Transverse colon (tissue), 4 donors: Measurements from ENCODE around the gene SBNO1. TPM values are rescaled to one million over a fixed set of nuclear protein-coding genes. Genes with fewer than 3 reads are reported as not detected.

Experiments
- DNase-seq: peaks from one replicate; pipeline ENCODE4 v3.0.0-alpha.2; 2019
- H3K27ac ChIP-seq, 4 donors: fragments of 200-600 bp; sonication (generic); 2 replicates each; pipeline ENCODE4 v1.5.1; 2016 to 2018; ENCODE audit warnings: inconsistent platforms in 4 of 4
- H3K27me3 ChIP-seq: fragments of 200-600 bp; sonication (generic); 2 replicates; pipeline ENCODE4 v1.5.1; 2017; ENCODE audit warnings: inconsistent platforms
- H3K36me3 ChIP-seq, 4 donors: fragments of 200-600 bp; sonication (generic); 2 replicates each; pipeline ENCODE4 v1.5.1; 2017 to 2019; ENCODE audit warnings: inconsistent platforms in 4 of 4
- H3K4me1 ChIP-seq, 4 donors: fragments of 200-600 bp; sonication (generic); 2 replicates each; pipeline ENCODE4 v1.5.1; 2017 to 2020; ENCODE audit warnings: inconsistent platforms in 4 of 4
- H3K4me3 ChIP-seq, 4 donors: fragments of 200-600 bp; sonication (generic); 1 replicate in 1 of 4; 2 replicates in 3 of 4; pipeline versions ENCODE4 v1.5.1 to v1.6.1; 2017 to 2019; ENCODE audit warnings: inconsistent platforms in 4 of 4
- H3K9me3 ChIP-seq, 2 donors: fragments of 200-600 bp; sonication (generic); 2 replicates each; pipeline ENCODE4 v1.5.1; 2017 to 2019; ENCODE audit warnings: inconsistent platforms in 2 of 2
- CTCF ChIP-seq, 5 experiments: fragments of 200-600 bp in 3 of 5; fragments of 450-650 bp in 2 of 5; sonication (generic) in 3 of 5; IDR thresholded peaks; 1 replicate in 2 of 5; 2 replicates in 3 of 5; pipeline ENCODE4 v1.5.1; 2016 to 2017; ENCODE audit warnings: antibody characterized with exemption in 5 of 5, inconsistent platforms in 3 of 5, mild to moderate bottlenecking in 2 of 5, moderate library complexity in 1 of 5
- EP300 ChIP-seq: sonication (generic); formaldehyde crosslinking; IDR thresholded peaks from one replicate; pipeline ENCODE4 v1.6.1; 2017; ENCODE audit warnings: antibody characterized with exemption, low read depth
- POLR2A ChIP-seq: fragments of 450-650 bp; IDR thresholded peaks from one replicate; pipeline ENCODE4 v1.6.1; 2016; ENCODE audit warnings: antibody characterized with exemption, mild to moderate bottlenecking, moderate library complexity
- POLR2AphosphoS5 ChIP-seq, 3 donors: sonication (generic); formaldehyde crosslinking; IDR thresholded peaks; one replicate each; pipeline ENCODE4 v1.6.1; 2016; ENCODE audit warnings: antibody characterized with exemption in 3 of 3
- WGBS, 2 donors: methylation state at CpG; one replicate each; pipeline ENCODE4 v1.1.5; 2018; ENCODE audit warnings: low coverage in 1 of 2; 5-methylcytosine and 5-hydroxymethylcytosine counted together
- in situ Hi-C, 4 donors: fragments of 200-750 bp; cut with MboI; loops; one replicate each; pipeline versions ENCODE4 v1.15.0 to v1.15.1; 2017; ENCODE audit warnings: low sequenced_read_pairs in 3 of 4, low pct_ligation_motif_present in 1 of 4, low pct_unique_long_range_greater_than_20kb in 1 of 4
- intact Hi-C: fragments of 100-400 bp; cut with DNase I; formaldehyde crosslinking; loops from one replicate; pipeline ENCODE4 v1.15.1; 2023; ENCODE audit warnings: low total_unique reads
- total RNA-seq, 4 donors: library from RNA; depleted of rRNA; stranded (reverse); fragments of >200 nt; gene quantifications; one replicate each; pipeline ENCODE4 v1.1.0, GENCODE V29; 2016

Gene SBNO1
- total RNA-seq, 4 donors from 2014 or later, result 14.6 to 26.9 (median 23.8) TPM

GRCh38 chr12:123354600-123354999 lies 10.0 kb downstream of the SBNO1 start:
- Histone ChIP-seq H3K27ac (no peak overlapping the region), H3K4me1 (peaks cover 0 to 14% (median 5%) of the 10 kb centered on the region in 4 donors), H3K9me3 (no peaks in the 10 kb centered on the region), H3K4me3 (no peak overlapping the region), H3K27me3 (no peaks in the 10 kb centered on the region), H3K36me3 (peaks cover 0 to 5% (median 0%) of the 10 kb centered on the region in 4 donors)
- no peak for DNase-seq
- TF ChIP-seq EP300, result no peak
- TF ChIP-seq CTCF (IDR thresholded peaks at IDR 0.05), result no peak
- TF ChIP-seq POLR2A, result no peak
- TF ChIP-seq POLR2AphosphoS5 (IDR thresholded peaks at IDR 0.05), result no peak
- 79 to 100% methylated on average over 1 to 2 of the region's 2 CpGs for WGBS, 2 donors
- intact Hi-C loops (no loop called here), in situ Hi-C loops (no loop called here)

- H3K27ac ChIP-seq, result no peak overlapping the region
- TF ChIP-seq CTCF (IDR thresholded peaks at IDR 0.05), result no peak
- TF ChIP-seq POLR2AphosphoS5 (IDR thresholded peaks at IDR 0.05), result no peak
- no peak for TF ChIP-seq POLR2A
- TF ChIP-seq EP300, result no peak
- in situ Hi-C loops (no loop called here), intact Hi-C loops (no loop called here)
- WGBS, 2 donors, result 97 to 100% methylated on average over 2 of the region's 2 CpGs
- no peaks in the 10 kb centered on the region for H3K9me3 ChIP-seq
- no peaks in the 10 kb centered on the region for H3K27me3 ChIP-seq
- H3K4me1 ChIP-seq, result peaks cover 0 to 14% (median 5%) of the 10 kb centered on the region in 4 donors
- DNase-seq, result no peak
- no peak overlapping the region for H3K4me3 ChIP-seq
- peaks cover 0 to 20% (median 6%) of the 10 kb centered on the region in 4 donors for H3K36me3 ChIP-seq
Measured at GRCh38 chr12:123351349-123351748, 13.3 kb downstream of the SBNO1 start.

GRCh38 chr12:123346946-123347345 lies 17.7 kb downstream of the SBNO1 start:
- H3K27ac ChIP-seq, result no peak overlapping the region
- peaks cover 0 to 42% (median 20%) of the 10 kb centered on the region in 4 donors for H3K36me3 ChIP-seq

GRCh38 chr12:123344086-123344485 lies 20.6 kb downstream of the SBNO1 start:
- WGBS, 2 donors, result 77 to 86% methylated on average over 3 to 6 of the region's 6 CpGs
- peaks cover 0 to 50% (median 25%) of the 10 kb centered on the region in 4 donors for H3K36me3 ChIP-seq
- no peak overlapping the region for H3K27ac ChIP-seq
- no peaks in the 10 kb centered on the region for H3K27me3 ChIP-seq
- H3K4me3 ChIP-seq, result no peak overlapping the region
- no peak for TF ChIP-seq POLR2A
- TF ChIP-seq CTCF (IDR thresholded peaks at IDR 0.05), result no peak
- TF ChIP-seq POLR2AphosphoS5 (IDR thresholded peaks at IDR 0.05), result no peak
- no peak for TF ChIP-seq EP300
- intact Hi-C loops, result no loop called here
- no peaks in the 10 kb centered on the region for H3K4me1 ChIP-seq
- in situ Hi-C loops, result no loop called here
- DNase-seq, result no peak
- H3K9me3 ChIP-seq, result no peaks in the 10 kb centered on the region

More at GRCh38 chr12:123346946-123347345, 17.7 kb downstream of the SBNO1 start:
- Histone ChIP-seq H3K27me3 (no peaks in the 10 kb centered on the region), H3K4me3 (no peak overlapping the region), H3K4me1 (no peaks in the 10 kb centered on the region), H3K9me3 (no peaks in the 10 kb centered on the region)
- WGBS, 2 donors, result 93 to 94% methylated on average over 3 to 12 of the region's 12 CpGs
- intact Hi-C loops, result no loop called here
- TF ChIP-seq POLR2AphosphoS5 (IDR thresholded peaks at IDR 0.05) (no peak), EP300 (no peak), CTCF (IDR thresholded peaks at IDR 0.05) (no peak), POLR2A (no peak)
- no peak for DNase-seq
- in situ Hi-C loops, result no loop called here
